ENCODE results near the gene TLR7. TPM values are rescaled to one million over a fixed set of nuclear protein-coding genes. Genes with fewer than 3 reads are reported as not detected.

The TLR7 gene
- total RNA-seq, 4 donors from 2014 or later: 0.29 to 2.2 (median 0.40) TPM; not detected in 1

GRCh38 chrX:12887767-12888166, 20.9 kb downstream of the TLR7 start:
- Histone ChIP-seq H3K27me3 (no peaks in the 10 kb centered on the region), H3K27ac (no peak overlapping the region), H3K4me1 (no peaks in the 10 kb centered on the region), H3K9me3 (no peaks in the 10 kb centered on the region), H3K4me3 (no peak overlapping the region), H3K36me3 (no peaks in the 10 kb centered on the region)
- TF ChIP-seq CTCF (IDR thresholded peaks at IDR 0.05) (no peak), POLR2A (IDR thresholded peaks at IDR 0.05) (no peak)
- no peak for DNase-seq
- intact Hi-C loops (cut with DNase I; ENCODE audit: low total_unique reads): no loop called here

DNA sequence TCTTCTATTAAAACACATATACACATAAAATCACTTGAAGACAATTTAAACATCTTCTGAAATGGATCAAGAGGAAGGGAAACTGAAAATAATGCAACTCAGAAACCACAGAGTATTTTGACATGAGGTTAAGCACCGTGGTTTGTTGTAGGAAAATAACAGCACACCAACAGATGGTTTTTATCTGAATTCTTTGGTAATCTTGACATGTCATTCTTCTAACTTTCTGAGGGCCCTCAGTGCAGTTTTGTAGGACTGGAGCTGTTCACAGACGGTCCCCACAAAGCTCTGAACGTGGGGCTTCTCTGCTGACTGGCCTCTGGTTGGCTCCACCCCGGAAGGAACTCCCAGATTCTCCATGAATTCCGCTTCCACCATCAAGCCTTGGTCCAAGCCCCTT, 23.6 kb downstream of the TLR7 start:
- Histone ChIP-seq H3K9me3 (no peaks in the 10 kb centered on the region), H3K4me1 (no peaks in the 10 kb centered on the region), H3K27ac (no peak overlapping the region), H3K4me3 (no peak overlapping the region), H3K27me3 (no peaks in the 10 kb centered on the region), H3K36me3 (no peaks in the 10 kb centered on the region)
- DNase-seq: no peak
- TF ChIP-seq POLR2A (IDR thresholded peaks at IDR 0.05) (no peak), CTCF (IDR thresholded peaks at IDR 0.05) (no peak)
- intact Hi-C loops (cut with DNase I; ENCODE audit: low total_unique reads): no loop called here

DNA sequence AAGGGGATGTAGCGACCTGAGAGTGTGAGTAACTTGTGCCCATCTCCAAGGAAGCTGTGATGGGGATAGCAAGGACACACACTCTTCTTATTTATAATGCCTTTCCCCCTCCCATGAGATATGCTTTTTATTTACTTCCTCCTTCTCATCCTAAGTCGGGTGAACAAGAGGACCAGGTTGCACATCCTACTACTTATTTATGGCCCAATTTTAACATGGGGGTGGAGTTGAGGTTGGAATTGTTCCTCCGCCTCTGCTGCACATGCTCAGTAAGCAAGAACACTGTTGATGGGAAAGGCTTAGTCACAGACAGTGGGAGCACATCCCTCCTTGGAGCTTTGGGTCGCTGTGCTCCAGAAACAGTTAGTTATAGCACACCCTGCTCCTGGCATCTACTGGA, 24.3 kb downstream of the TLR7 start:
- no peaks in the 10 kb centered on the region for H3K4me1 ChIP-seq
- peaks cover 0 to 2% of the 10 kb centered on the region in 2 donors for H3K27me3 ChIP-seq
- no peaks in the 10 kb centered on the region for H3K36me3 ChIP-seq
- H3K9me3 ChIP-seq: no peaks in the 10 kb centered on the region
- intact Hi-C loops (cut with DNase I; ENCODE audit: low total_unique reads): no loop called here
- H3K27ac ChIP-seq: no peak overlapping the region
- H3K4me3 ChIP-seq: no peak overlapping the region
- TF ChIP-seq CTCF (IDR thresholded peaks at IDR 0.05): no peak
- no peak for DNase-seq

DNA sequence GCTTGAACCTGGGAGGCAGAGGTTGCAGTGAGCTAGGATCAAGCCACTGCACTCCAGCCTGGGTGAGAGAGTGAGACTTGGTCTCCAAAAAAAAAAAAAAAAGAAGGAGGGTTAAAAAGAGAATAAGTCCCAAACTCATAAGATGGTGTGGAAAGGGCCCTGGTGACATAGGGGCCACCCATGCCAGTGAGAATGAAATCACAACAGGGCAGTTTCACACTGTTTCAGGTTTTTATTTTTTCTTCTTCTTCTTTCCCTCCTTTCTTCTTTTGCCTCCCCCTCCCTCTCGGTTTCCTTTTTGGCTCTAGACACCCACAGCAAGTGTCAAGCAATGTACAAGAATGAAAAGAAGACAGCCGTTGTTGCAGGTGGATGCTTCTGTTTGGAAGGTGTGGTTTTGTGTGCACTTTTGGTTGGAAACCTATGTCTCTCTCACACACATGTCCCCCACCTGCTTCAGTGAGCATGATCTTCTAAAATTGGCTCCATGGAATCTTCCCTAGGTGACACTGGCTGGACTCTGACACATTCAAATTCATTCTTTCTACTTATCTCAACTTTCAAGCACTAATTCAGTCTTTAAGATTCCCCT, 25.1 kb downstream of the TLR7 start:
- Histone ChIP-seq H3K27me3 (peaks cover 0 to 2% of the 10 kb centered on the region in 2 donors), H3K36me3 (no peaks in the 10 kb centered on the region), H3K27ac (no peak overlapping the region), H3K4me1 (no peaks in the 10 kb centered on the region), H3K9me3 (no peaks in the 10 kb centered on the region), H3K4me3 (no peak overlapping the region)
- intact Hi-C loops (cut with DNase I; ENCODE audit: low total_unique reads): no loop called here
- no peak for DNase-seq
- TF ChIP-seq CTCF (IDR thresholded peaks at IDR 0.05): no peak
- no peak for TF ChIP-seq POLR2A (IDR thresholded peaks at IDR 0.05)

DNA sequence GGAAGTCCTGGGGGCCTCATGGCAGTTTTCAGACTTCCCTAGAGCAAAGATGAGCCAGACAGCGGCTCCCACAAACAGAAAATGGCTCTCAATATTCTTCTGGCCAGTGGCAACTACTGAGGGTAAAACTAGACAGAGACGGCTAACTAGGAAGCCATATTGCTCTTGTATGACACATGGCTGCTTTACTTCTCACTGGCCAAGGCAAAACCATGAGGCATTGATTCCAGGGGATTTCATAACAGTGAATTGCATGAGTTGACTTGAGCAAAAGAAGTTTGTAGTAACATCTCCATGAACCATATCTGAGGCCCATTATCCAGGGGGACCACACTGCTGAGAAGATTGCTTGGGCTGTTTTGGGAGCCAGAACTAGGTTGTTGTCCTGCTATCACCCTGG, 25.8 kb downstream of the TLR7 start:
- Histone ChIP-seq H3K36me3 (no peaks in the 10 kb centered on the region), H3K4me1 (no peaks in the 10 kb centered on the region), H3K9me3 (no peaks in the 10 kb centered on the region), H3K27me3 (peaks cover 0 to 2% of the 10 kb centered on the region in 2 donors), H3K4me3 (no peak overlapping the region), H3K27ac (no peak overlapping the region)
- TF ChIP-seq CTCF (IDR thresholded peaks at IDR 0.05): no peak
- TF ChIP-seq POLR2A (IDR thresholded peaks at IDR 0.05): no peak
- DNase-seq: no peak
- intact Hi-C loops (cut with DNase I; ENCODE audit: low total_unique reads): no loop called here

Measured in uterus (tissue), 4 donors.